Stimulated activated CD8-positive, alpha-beta memory T cell treated with anti-CD3 and anti-CD28 coated beads, Interleukin-2, amount 100 ng/mL, for 48 hours (primary cell): ENCODE data around the gene SMIM41.
A peak's percentile ranks its signal among the peaks of the same experiment; 100 is the strongest.

Source experiments
- DNase-seq, 2 donors: peaks; one replicate each; pipeline ENCODE4 v3.0.0-alpha.2; 2020; ENCODE audit warnings: low read depth in 2 of 2

Gene SMIM41

GRCh38 chr12:52050758-52051541, 28.6 kb upstream of the SMIM41 start, which contains the start of gene NR4A1:
Gene NR4A1, plus strand, starts transcription at chr12:52051442. Its CDS starts 2,887 bp downstream, at chr12:52054329.
- peak; percentile 98 to 100 for DNase-seq

GRCh38 chr12:52052468-52053186, 26.9 kb upstream of the SMIM41 start:
- DNase-seq, result no peak

GRCh38 chr12:52053536-52054209, 25.8 kb upstream of the SMIM41 start:
- no peak for DNase-seq

GRCh38 chr12:52054231-52054832, 25.2 kb upstream of the SMIM41 start:
- no peak for DNase-seq

GRCh38 chr12:52054833-52055730, 24.4 kb upstream of the SMIM41 start:
- no peak for DNase-seq

- no peak for DNase-seq
Observed at GRCh38 chr12:52055731-52056711, 23.5 kb upstream of the SMIM41 start.

- DNase-seq, result no peak
Observed at GRCh38 chr12:52056801-52057637, 22.5 kb upstream of the SMIM41 start.

- no peak for DNase-seq
Observed at GRCh38 chr12:52057638-52058576, 21.6 kb upstream of the SMIM41 start.

- DNase-seq, result no peak
Observed at GRCh38 chr12:52058631-52059361, 20.7 kb upstream of the SMIM41 start.

- no peak for DNase-seq
Observed at GRCh38 chr12:52059582-52060497, 19.7 kb upstream of the SMIM41 start.

GRCh38 chr12:52060498-52061177, 18.9 kb upstream of the SMIM41 start:
- DNase-seq, result no peak

- no peak for DNase-seq
Observed at GRCh38 chr12:52061470-52062166, 17.9 kb upstream of the SMIM41 start.

- no peak for DNase-seq
Observed at GRCh38 chr12:52062167-52063081, 17.1 kb upstream of the SMIM41 start.
